Gastroesophageal sphincter (tissue), 3 donors: ENCODE results near the gene FDXACB1.

Experiments
- EP300 ChIP-seq: sonication (generic); formaldehyde crosslinking; IDR thresholded peaks from one replicate; pipeline ENCODE4 v1.6.1; 2017; ENCODE audit warnings: antibody characterized with exemption, mild to moderate bottlenecking
- POLR2A ChIP-seq, 2 donors: fragments of 450-650 bp; IDR thresholded peaks; one replicate each; pipeline ENCODE4 v1.6.1; 2017; ENCODE audit warnings: antibody characterized with exemption in 2 of 2, mild to moderate bottlenecking in 2 of 2, moderate library complexity in 1 of 2
- POLR2AphosphoS5 ChIP-seq: sonication (generic); formaldehyde crosslinking; IDR thresholded peaks from one replicate; pipeline ENCODE4 v1.6.1; 2017; ENCODE audit warnings: antibody characterized with exemption
- TF ChIP-seq, protein P1 (sequence below), 4 experiments: fragments of 200-600 bp in 2 of 4; fragments of 450-650 bp in 2 of 4; sonication (generic) in 1 of 4; IDR thresholded peaks; one replicate each; pipeline ENCODE4 v1.5.1; 2017 to 2019; ENCODE audit warnings: antibody characterized with exemption in 4 of 4, mild to moderate bottlenecking in 2 of 4, moderate library complexity in 2 of 4

DNA sequence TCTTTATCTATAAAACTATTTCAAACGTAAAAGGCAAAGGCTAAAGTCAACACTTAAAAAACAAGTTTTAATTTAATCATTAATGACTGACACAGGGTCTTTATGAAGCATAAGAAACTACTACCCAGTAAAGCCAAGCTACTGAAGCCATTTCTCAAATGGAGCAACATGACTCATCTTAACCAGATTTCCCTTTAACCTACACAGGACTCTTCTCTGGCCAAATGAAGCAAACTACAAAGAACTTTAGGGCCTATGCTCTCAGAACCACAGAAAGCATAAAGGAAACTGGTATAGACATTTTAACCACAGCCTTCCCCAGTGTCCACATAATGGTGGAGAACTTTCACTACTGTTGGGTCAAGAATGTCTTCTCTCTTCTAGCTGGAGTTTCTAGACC lies 42.2 kb downstream of the FDXACB1 start:
- TF ChIP-seq, protein P1, sequence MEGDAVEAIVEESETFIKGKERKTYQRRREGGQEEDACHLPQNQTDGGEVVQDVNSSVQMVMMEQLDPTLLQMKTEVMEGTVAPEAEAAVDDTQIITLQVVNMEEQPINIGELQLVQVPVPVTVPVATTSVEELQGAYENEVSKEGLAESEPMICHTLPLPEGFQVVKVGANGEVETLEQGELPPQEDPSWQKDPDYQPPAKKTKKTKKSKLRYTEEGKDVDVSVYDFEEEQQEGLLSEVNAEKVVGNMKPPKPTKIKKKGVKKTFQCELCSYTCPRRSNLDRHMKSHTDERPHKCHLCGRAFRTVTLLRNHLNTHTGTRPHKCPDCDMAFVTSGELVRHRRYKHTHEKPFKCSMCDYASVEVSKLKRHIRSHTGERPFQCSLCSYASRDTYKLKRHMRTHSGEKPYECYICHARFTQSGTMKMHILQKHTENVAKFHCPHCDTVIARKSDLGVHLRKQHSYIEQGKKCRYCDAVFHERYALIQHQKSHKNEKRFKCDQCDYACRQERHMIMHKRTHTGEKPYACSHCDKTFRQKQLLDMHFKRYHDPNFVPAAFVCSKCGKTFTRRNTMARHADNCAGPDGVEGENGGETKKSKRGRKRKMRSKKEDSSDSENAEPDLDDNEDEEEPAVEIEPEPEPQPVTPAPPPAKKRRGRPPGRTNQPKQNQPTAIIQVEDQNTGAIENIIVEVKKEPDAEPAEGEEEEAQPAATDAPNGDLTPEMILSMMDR (IDR thresholded peaks at IDR 0.05), result no peak
- TF ChIP-seq POLR2A (IDR thresholded peaks at IDR 0.05), result no peak
- no peak for TF ChIP-seq POLR2AphosphoS5
- TF ChIP-seq EP300, result no peak
